ENCODE data around the gene ADGRL3. TPM values are rescaled to one million over a fixed set of nuclear protein-coding genes. Genes with fewer than 3 reads are reported as not detected.

ADGRL3 gene
- total RNA-seq, 1 donor from 2014 or later = 93.6 TPM

GRCh38 chr4:61431131-61431530 is 231.0 kb downstream of the ADGRL3 start:
- no peaks in the 10 kb centered on the region for H3K4me1 ChIP-seq
- no peaks in the 10 kb centered on the region for H3K36me3 ChIP-seq
- H3K9ac ChIP-seq = no peak overlapping the region
- no peaks in the 10 kb centered on the region for H3K27me3 ChIP-seq
- no peak overlapping the region for H3K27ac ChIP-seq
- H3K4me3 ChIP-seq = no peak overlapping the region
- H3K4me1 Mint-ChIP-seq = no peaks in the 10 kb centered on the region
- H4K20me1 ChIP-seq (ENCODE audit: low read depth) = peaks cover 28% of the 10 kb centered on the region
- H3K4me3 Mint-ChIP-seq = no peak overlapping the region
- TF ChIP-seq EZH2 (IDR thresholded peaks at IDR 0.05) = no peak
- no peak overlapping the region for H2AFZ ChIP-seq (replicated peaks)
- no peaks in the 10 kb centered on the region for H3K79me2 ChIP-seq (ENCODE audit: low read depth)
- no peak overlapping the region for H3K4me2 ChIP-seq
- peaks cover 2% of the 10 kb centered on the region for H3K27me3 Mint-ChIP-seq (ENCODE audit: insufficient read depth, low read depth)
- no peaks in the 10 kb centered on the region for H3K9me3 ChIP-seq (ENCODE audit: low read depth)
- H3K9me3 Mint-ChIP-seq = no peaks in the 10 kb centered on the region
- H3K36me3 Mint-ChIP-seq = peaks cover 15% of the 10 kb centered on the region
- H3F3A ChIP-seq (ENCODE audit: low read depth) = no peaks in the 10 kb centered on the region
- DNase-seq (ENCODE audit: low spot score) = no peak
- no peak overlapping the region for H3K27ac Mint-ChIP-seq

GRCh38 chr4:61437923-61438322 is 237.8 kb downstream of the ADGRL3 start:
- H3K4me1 Mint-ChIP-seq = peaks cover 5% of the 10 kb centered on the region
- no peaks in the 10 kb centered on the region for H3K4me1 ChIP-seq
- DNase-seq (ENCODE audit: low spot score) = no peak
- H3K79me2 ChIP-seq (ENCODE audit: low read depth) = no peaks in the 10 kb centered on the region
- H3K27me3 Mint-ChIP-seq (ENCODE audit: insufficient read depth, low read depth) = no peaks in the 10 kb centered on the region
- H3K27ac ChIP-seq = no peak overlapping the region
- H3K27ac Mint-ChIP-seq = no peak overlapping the region
- H4K20me1 ChIP-seq (ENCODE audit: low read depth) = peaks cover 16% of the 10 kb centered on the region
- peaks cover 16% of the 10 kb centered on the region for H3K36me3 Mint-ChIP-seq
- no peaks in the 10 kb centered on the region for H3K36me3 ChIP-seq
- peaks cover 6% of the 10 kb centered on the region for H3K9me3 Mint-ChIP-seq
- no peak overlapping the region for H3K4me3 Mint-ChIP-seq
- H3K27me3 ChIP-seq = no peaks in the 10 kb centered on the region
- no peaks in the 10 kb centered on the region for H3K9me3 ChIP-seq (ENCODE audit: low read depth)
- no peak overlapping the region for H2AFZ ChIP-seq (replicated peaks)
- H3K9ac ChIP-seq = no peak overlapping the region
- no peak overlapping the region for H3K4me2 ChIP-seq
- no peak overlapping the region for H3K4me3 ChIP-seq
- TF ChIP-seq, protein P1, sequence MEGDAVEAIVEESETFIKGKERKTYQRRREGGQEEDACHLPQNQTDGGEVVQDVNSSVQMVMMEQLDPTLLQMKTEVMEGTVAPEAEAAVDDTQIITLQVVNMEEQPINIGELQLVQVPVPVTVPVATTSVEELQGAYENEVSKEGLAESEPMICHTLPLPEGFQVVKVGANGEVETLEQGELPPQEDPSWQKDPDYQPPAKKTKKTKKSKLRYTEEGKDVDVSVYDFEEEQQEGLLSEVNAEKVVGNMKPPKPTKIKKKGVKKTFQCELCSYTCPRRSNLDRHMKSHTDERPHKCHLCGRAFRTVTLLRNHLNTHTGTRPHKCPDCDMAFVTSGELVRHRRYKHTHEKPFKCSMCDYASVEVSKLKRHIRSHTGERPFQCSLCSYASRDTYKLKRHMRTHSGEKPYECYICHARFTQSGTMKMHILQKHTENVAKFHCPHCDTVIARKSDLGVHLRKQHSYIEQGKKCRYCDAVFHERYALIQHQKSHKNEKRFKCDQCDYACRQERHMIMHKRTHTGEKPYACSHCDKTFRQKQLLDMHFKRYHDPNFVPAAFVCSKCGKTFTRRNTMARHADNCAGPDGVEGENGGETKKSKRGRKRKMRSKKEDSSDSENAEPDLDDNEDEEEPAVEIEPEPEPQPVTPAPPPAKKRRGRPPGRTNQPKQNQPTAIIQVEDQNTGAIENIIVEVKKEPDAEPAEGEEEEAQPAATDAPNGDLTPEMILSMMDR (IDR thresholded peaks at IDR 0.05) = no peak
- TF ChIP-seq EZH2phosphoT487 (IDR thresholded peaks at IDR 0.05) = no peak
- TF ChIP-seq EZH2 (IDR thresholded peaks at IDR 0.05) = no peak
- H3F3A ChIP-seq (ENCODE audit: low read depth) = no peaks in the 10 kb centered on the region

GRCh38 chr4:61440321-61440720 is 240.2 kb downstream of the ADGRL3 start:
- Histone ChIP-seq H3K4me2 (no peak overlapping the region), H2AFZ (replicated peaks) (no peak overlapping the region), H3K9ac (no peak overlapping the region), H3K9me3 (ENCODE audit: low read depth) (no peaks in the 10 kb centered on the region), H3K27me3 (no peaks in the 10 kb centered on the region), H3K27ac (no peak overlapping the region), H4K20me1 (ENCODE audit: low read depth) (peaks cover 10% of the 10 kb centered on the region), H3K36me3 (peaks cover 4% of the 10 kb centered on the region), H3F3A (ENCODE audit: low read depth) (no peaks in the 10 kb centered on the region), H3K4me1 (no peaks in the 10 kb centered on the region), H3K79me2 (ENCODE audit: low read depth) (no peaks in the 10 kb centered on the region), H3K4me3 (no peak overlapping the region)
- no peak for TF ChIP-seq EZH2 (IDR thresholded peaks at IDR 0.05)
- no peak for TF ChIP-seq EZH2phosphoT487 (IDR thresholded peaks at IDR 0.05)
- TF ChIP-seq, protein P1 (IDR thresholded peaks at IDR 0.05) = no peak
- Mint-ChIP-seq H3K9me3 (peaks cover 6% of the 10 kb centered on the region), H3K36me3 (peaks cover 16% of the 10 kb centered on the region), H3K4me1 (peaks cover 13% of the 10 kb centered on the region), H3K4me3 (no peak overlapping the region), H3K27ac (no peak overlapping the region), H3K27me3 (ENCODE audit: insufficient read depth, low read depth) (no peaks in the 10 kb centered on the region)
- no peak for DNase-seq (ENCODE audit: low spot score)

DNA sequence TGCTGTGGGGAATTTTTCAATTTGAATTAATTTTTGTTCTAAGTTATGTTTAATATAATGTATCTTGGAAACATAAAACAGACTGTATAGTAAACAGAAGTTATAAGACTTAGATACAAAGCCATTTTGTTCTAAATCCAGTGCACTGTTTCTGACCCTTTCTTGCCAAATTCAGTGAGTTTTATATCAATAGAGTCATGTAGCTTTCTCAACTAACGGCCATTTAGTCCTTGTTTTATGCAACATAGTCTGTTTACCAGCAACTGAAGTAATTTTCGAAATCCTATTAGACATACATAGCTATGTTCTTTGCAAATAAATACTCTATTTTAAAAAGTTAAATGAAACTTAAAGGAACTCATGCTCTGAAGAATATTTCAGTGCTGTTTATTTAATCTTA is 242.8 kb downstream of the ADGRL3 start:
- no peak overlapping the region for H3K27ac ChIP-seq
- H3K4me3 Mint-ChIP-seq = no peak overlapping the region

More for the DNA sequence above, 242.8 kb downstream of the ADGRL3 start:
- H3K9me3 ChIP-seq (ENCODE audit: low read depth) = no peaks in the 10 kb centered on the region
- Mint-ChIP-seq H3K9me3 (peaks cover 6% of the 10 kb centered on the region), H3K27ac (no peak overlapping the region), H3K36me3 (peaks cover 15% of the 10 kb centered on the region), H3K27me3 (ENCODE audit: insufficient read depth, low read depth) (no peaks in the 10 kb centered on the region), H3K4me1 (peaks cover 26% of the 10 kb centered on the region)
- no peak overlapping the region for H2AFZ ChIP-seq (replicated peaks)
- no peak overlapping the region for H3K9ac ChIP-seq
- H3K4me1 ChIP-seq = no peaks in the 10 kb centered on the region
- TF ChIP-seq EZH2 (IDR thresholded peaks at IDR 0.05) (no peak), EZH2phosphoT487 (IDR thresholded peaks at IDR 0.05) (no peak)
- TF ChIP-seq, protein P1 (IDR thresholded peaks at IDR 0.05) = no peak
- H3K4me3 ChIP-seq = no peak overlapping the region
- no peak overlapping the region for H3K4me2 ChIP-seq
- no peaks in the 10 kb centered on the region for H3K79me2 ChIP-seq (ENCODE audit: low read depth)
- H3K27me3 ChIP-seq = no peaks in the 10 kb centered on the region
- H3F3A ChIP-seq (ENCODE audit: low read depth) = no peaks in the 10 kb centered on the region
- peaks cover 4% of the 10 kb centered on the region for H3K36me3 ChIP-seq
- DNase-seq (ENCODE audit: low spot score) = no peak
- H4K20me1 ChIP-seq (ENCODE audit: low read depth) = peaks cover 12% of the 10 kb centered on the region

Measured in neural progenitor cell (in vitro differentiated cells).